Activated T-helper 1 cell treated with anti-CD3 and anti-CD28 coated beads, Interleukin-12 subunit alpha, Interleukin-12 subunit beta, Interleukin-2, Interleukin-4 antibody, amounts not matched to agents 30 ng/mL and 10 ng/mL and 1 ng/mL, durations not matched to agents 14 hours and 24 hours and 36 hours (primary cell): Measurements from ENCODE around the gene SLC16A6. TPM values are rescaled to one million over a fixed set of nuclear protein-coding genes. Genes with fewer than 3 reads are reported as not detected.
A peak's percentile ranks its signal among the peaks of the same experiment; 100 is the strongest.
"Not testable (repeated sequence)": the region's sequence is repeated elsewhere in the genome, so short reads cannot be mapped to it uniquely, and the experiment has no call there.

Experiments used
- DNase-seq: peaks from one replicate; pipeline ENCODE4 v3.0.0; 2021; ENCODE audit warnings: low spot score
- H3K27ac Mint-ChIP-seq: one replicate; pipeline ENCODE4 v1.8.0; 2021; ENCODE audit warnings: mild to moderate bottlenecking, mixed read lengths
- H3K27me3 Mint-ChIP-seq: one replicate; pipeline ENCODE4 v1.8.0; 2022; ENCODE audit warnings: mild to moderate bottlenecking, moderate library complexity, mixed read lengths; ENCODE audit not compliant: insufficient read depth
- H3K36me3 Mint-ChIP-seq: one replicate; pipeline ENCODE4 v1.8.0; 2021; ENCODE audit warnings: low read depth, mixed read lengths
- H3K4me1 Mint-ChIP-seq: one replicate; pipeline ENCODE4 v1.8.0; 2021; ENCODE audit warnings: low read depth, mixed read lengths
- H3K4me3 Mint-ChIP-seq: one replicate; pipeline ENCODE4 v1.8.0; 2021; ENCODE audit warnings: mild to moderate bottlenecking, moderate library complexity, mixed read lengths
- H3K9me3 Mint-ChIP-seq: one replicate; pipeline ENCODE4 v1.8.0; 2021; ENCODE audit warnings: mixed read lengths
- intact Hi-C: fragments of 100-400 bp; cut with micrococcal nuclease; formaldehyde crosslinking; loops from one replicate; pipeline ENCODE4 v1.15.1; 2024
- total RNA-seq: library from RNA; stranded (reverse); gene quantifications from 2 replicates; pipeline ENCODE4 v1.2.3, GENCODE V29; 2022

The SLC16A6 gene
- total RNA-seq, 1 donor from 2014 or later: 3.0 TPM

DNA sequence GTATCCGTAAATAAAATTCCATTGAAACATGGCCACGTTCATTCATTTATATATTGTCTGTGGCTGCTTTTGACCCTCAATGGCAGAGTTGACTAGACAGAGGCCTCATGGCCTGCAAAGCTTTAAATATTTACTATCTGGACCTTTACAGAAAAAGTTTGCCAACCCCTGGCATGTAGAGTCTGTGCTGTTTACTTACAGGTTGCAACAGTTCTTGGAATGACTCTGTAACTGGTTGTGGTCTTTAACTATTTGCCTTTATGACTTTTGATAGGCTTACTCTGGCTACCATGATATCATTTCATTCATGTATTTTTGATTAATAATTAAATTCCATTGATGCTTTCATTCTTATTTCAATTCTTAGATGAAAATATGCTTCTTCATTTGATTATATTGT, 25.1 kb downstream of the SLC16A6 start:
- DNase-seq, H3K27ac Mint-ChIP-seq, H3K9me3 Mint-ChIP-seq, H3K4me3 Mint-ChIP-seq, intact Hi-C loops, H3K27me3 Mint-ChIP-seq, H3K36me3 Mint-ChIP-seq: not testable (repeated sequence)
- peaks cover 18% of the 10 kb centered on the region for H3K4me1 Mint-ChIP-seq

DNA sequence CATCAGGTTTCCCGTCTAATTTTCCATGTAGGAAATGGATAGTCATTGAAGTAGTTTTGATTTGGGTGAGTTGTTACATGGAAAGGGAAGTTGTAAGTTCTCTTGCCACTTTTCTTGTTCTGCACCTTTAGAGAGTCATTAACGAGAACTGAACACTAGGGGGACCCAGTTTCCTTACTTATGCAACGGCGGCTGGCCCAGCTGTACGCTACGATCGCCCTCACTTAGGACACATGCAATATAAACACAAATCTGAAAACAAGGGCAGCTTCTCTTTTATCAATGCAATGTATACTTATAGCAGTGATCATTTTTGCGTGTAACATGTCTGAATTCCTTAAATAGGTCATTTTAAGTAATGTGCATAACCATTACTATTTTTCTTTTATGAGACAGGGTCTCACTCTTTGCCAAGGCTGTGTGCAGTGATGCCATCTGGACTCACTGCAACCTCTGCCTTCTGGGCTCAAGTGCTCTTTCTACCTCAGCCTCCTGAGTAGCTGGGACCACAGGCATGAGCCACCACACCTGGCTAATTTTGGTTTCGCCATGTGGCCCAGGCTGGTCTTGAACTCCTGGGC, 27.7 kb downstream of the SLC16A6 start:
- not testable (repeated sequence) for H3K27me3 Mint-ChIP-seq, H3K4me3 Mint-ChIP-seq, H3K27ac Mint-ChIP-seq, H3K9me3 Mint-ChIP-seq, H3K36me3 Mint-ChIP-seq
- peaks cover 34% of the 10 kb centered on the region for H3K4me1 Mint-ChIP-seq
- DNase-seq: peak; percentile 24
- intact Hi-C loops: loop anchor here (1.0 to 2.0 kb wide), 4 partner anchors 28 to 200 kb away; partner anchors contain the start of genes ARSG and SLC16A6

DNA sequence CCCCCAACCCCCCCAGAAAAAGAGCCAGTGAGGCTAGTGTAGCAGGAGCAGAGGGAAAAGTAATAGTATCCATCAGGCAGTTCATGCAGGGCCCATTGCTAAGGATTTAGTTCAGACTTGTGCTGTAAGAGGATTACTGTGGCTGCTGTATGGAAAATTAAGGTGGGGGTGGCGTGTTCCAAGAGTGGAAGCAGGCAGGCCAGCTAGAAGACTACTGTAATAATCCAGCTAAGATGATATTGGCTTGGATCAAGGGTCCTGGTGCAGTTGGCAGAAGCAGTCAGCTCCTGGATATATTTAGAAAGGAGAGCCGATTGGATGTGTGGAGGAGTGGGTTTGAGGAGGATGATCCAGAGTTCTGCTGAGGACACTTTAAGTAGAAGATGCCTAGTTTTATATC, 28.5 kb downstream of the SLC16A6 start:
- intact Hi-C loops: loop anchor here (2.0 kb wide), 2 partner anchors 28 to 136 kb away; partner anchors contain the start of genes ARSG and SLC16A6
- H3K36me3 Mint-ChIP-seq, H3K27me3 Mint-ChIP-seq, DNase-seq, H3K4me3 Mint-ChIP-seq, H3K9me3 Mint-ChIP-seq, H3K27ac Mint-ChIP-seq: not testable (repeated sequence)
- peaks cover 38% of the 10 kb centered on the region for H3K4me1 Mint-ChIP-seq

DNA sequence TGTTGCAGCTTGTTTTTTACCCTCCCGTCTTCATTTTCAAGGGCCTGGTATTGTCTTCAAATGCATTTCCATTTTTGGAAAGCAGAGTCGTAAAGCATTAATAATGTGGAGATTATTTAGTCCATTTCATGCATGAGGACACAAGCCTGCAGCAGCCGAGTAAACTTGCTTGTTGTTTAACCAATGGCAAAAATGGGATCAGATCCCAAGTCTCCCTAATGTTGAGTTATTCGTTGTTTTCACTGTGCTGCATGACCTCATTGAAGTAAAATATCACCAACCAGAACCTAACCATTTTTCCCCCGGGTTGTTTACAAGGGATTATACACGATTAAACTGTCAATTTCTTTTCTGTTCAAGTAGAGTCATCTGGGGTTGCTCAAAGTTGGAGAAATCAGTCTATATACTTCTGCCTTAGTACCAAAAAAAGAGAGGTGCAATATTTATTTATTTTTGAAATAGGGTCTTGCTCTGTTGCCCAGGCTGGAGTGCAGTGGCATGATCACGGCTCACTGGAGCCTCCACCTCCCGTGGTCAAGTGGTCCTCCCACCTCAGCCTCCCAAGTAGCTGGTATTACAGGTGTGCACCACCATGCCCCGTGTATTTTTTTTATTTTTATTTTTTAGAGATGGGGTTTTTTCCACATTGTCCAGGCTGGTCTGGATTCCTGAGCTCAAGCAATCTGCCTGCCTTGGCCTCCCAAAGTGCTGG, 30.7 kb downstream of the SLC16A6 start:
- DNase-seq: no peak
- H3K9me3 Mint-ChIP-seq: no peaks in the 10 kb centered on the region
- H3K36me3 Mint-ChIP-seq: peaks cover 24% of the 10 kb centered on the region
- no peaks in the 10 kb centered on the region for H3K27me3 Mint-ChIP-seq
- H3K4me1 Mint-ChIP-seq: peaks cover 58% of the 10 kb centered on the region
- H3K27ac Mint-ChIP-seq: no peak overlapping the region
- intact Hi-C loops: no loop called here
- H3K4me3 Mint-ChIP-seq: peak overlapping the region; percentile 80

DNA sequence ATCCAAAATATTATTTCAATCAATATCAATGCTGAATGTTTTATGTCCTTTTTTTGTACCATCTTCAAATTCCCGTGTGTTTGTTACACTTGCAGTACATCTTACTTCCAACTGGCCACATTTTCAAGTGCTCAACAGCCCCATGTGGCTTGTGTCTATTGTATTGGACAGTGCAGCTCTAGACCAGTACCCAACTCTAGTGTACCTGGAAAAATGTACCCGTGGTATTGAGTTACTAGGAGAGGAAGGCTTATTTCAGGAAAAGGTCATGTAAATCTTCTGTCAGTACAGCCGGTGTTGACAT, 31.3 kb downstream of the SLC16A6 start:
- H3K27me3 Mint-ChIP-seq, H3K9me3 Mint-ChIP-seq, DNase-seq: not testable (repeated sequence)
- intact Hi-C loops: loop anchor here (2.0 kb wide), 1 partner anchor 53 kb away; no protein-coding TSS in a partner anchor
- peaks cover 64% of the 10 kb centered on the region for H3K4me1 Mint-ChIP-seq
- H3K27ac Mint-ChIP-seq: peak overlapping the region; percentile 80
- H3K36me3 Mint-ChIP-seq: peaks cover 28% of the 10 kb centered on the region
- H3K4me3 Mint-ChIP-seq: peak overlapping the region; percentile 80

DNA sequence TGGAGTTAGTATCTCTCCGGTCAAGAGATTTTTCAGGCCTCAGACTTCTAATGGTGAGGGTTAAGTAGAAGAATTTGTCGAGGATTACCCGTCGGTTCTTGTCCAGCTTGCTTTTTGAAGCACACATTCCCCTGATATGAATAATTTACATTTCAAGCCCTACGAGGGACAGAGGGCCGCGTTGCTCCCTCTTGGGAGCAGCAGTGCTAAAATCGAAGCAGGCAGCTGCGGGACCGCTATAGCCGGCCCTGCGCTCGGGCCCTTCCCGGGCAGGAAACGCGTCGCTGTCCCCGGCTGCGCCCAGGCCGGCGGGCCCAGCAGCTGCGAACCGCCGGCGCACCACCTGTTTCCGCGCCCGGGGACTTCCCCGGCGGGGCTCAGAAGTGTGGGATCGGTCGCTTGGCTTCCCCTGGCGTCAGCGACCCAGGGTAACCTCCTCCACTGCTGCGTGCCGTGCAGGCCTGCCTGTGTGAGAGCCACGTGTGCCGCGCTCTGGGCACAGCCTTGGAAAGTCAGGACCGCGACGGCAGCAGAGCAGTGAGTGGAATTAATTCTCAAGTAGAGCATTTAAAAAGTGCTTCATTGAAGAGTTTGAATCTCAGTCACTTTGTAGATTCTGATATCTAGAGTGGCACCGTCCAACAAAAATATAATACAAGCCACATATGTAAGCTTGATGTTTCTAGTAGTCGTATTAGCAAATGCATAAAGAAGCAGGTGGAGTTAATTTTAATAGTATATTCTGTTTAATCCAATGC, 31.9 kb downstream of the SLC16A6 start:
- peak; percentile 78 for DNase-seq
- Mint-ChIP-seq H3K4me1 (peaks cover 69% of the 10 kb centered on the region), H3K4me3 (peak overlapping the region; percentile 80), H3K27ac (peak overlapping the region; percentile 89), H3K36me3 (peaks cover 29% of the 10 kb centered on the region)
- H3K27me3 Mint-ChIP-seq, H3K9me3 Mint-ChIP-seq: not testable (repeated sequence)
- intact Hi-C loops: loop anchor here (1.0 to 2.0 kb wide), 4 partner anchors 12 to 201 kb away; no protein-coding TSS in a partner anchor

DNA sequence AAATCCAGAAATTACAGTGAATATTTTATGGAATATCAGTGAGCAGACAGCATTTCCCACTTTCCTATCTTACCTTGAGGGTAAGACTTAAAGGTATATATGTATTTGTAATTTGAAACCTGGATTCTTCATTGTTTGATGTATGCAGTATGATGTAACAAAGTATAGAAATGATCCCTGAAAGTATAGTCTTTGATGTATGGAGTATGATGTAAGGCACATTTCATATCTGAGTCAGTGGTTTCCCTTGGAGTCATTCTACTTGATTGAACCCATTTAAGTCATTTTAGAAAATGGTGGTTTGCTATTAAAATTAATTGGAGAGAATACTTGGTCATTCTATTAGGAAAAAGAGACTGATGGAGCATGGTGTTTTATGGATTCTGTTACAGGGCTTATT, 33.0 kb downstream of the SLC16A6 start:
- no peak for DNase-seq
- peaks cover 76% of the 10 kb centered on the region for H3K4me1 Mint-ChIP-seq
- H3K36me3 Mint-ChIP-seq: peaks cover 37% of the 10 kb centered on the region
- no peaks in the 10 kb centered on the region for H3K9me3 Mint-ChIP-seq
- H3K27ac Mint-ChIP-seq: peak overlapping the region; percentile 69
- H3K27me3 Mint-ChIP-seq: no peaks in the 10 kb centered on the region
- peak overlapping the region; percentile 47 for H3K4me3 Mint-ChIP-seq
- intact Hi-C loops: loop anchor here (1.0 to 2.0 kb wide), 4 partner anchors 11 to 202 kb away; no protein-coding TSS in a partner anchor

DNA sequence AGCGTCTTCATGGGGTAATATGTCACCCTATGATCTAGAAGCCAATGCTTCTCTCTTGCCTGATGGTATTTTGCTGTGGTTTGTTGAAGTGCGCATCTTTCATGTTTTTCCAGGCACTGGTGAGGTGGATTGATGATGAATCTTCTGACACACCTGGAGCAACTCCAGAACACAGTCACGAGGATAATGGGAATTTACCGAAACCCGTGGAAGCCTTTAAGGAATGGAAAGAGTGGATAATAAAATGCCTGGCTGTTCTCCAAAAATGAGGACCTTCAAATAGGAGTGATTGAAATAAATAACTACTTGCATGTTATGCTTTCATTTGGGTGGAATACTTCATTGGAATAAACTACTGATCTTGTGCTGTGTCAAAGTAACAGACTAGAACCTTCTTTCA, 34.2 kb downstream of the SLC16A6 start:
- H3K36me3 Mint-ChIP-seq: peaks cover 47% of the 10 kb centered on the region
- H3K9me3 Mint-ChIP-seq, intact Hi-C loops, DNase-seq, H3K27me3 Mint-ChIP-seq: not testable (repeated sequence)
- H3K4me3 Mint-ChIP-seq: peak overlapping the region; percentile 13
- peak overlapping the region; percentile 13 for H3K27ac Mint-ChIP-seq
- peaks cover 73% of the 10 kb centered on the region for H3K4me1 Mint-ChIP-seq

DNA sequence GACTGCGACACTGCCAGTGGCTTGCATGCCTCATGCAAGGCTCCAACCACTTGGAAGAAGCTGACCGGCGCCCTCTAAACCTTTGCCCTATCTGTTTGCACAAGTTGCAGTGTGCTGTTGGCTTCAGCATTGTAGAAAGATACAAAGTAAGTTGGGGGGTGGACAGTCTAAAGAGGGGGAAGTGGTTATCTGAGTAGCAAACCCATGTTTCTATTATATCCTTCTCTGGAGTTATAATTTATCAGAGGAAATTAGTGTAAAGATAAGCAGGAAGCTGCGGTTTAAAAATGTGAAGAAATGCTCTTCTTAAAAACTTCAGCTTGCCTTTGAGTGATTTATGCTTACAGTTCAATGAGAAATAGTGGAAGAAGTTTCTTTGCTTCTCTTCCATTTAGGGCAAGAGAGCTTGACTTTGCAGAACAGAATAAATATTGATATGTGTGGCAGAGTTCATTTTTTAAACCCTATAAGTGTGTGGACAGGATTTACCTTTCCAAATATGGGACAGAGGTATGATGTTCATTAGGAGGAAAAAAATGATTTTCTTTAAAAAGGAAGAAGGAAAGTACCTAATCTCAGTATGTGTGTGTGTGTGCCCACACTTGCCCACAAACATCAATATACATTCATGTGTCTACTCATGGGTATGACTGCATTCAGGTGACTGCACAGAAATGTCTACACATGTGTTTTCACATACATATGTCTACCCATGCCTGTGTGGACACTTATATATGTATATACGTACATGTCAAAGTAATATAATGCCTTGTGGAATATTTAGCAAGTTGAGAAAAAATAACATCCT, 35.0 kb downstream of the SLC16A6 start:
- DNase-seq: no peak
- H3K27ac Mint-ChIP-seq: peak overlapping the region; percentile 63
- H3K4me1 Mint-ChIP-seq: peaks cover 75% of the 10 kb centered on the region
- peaks cover 50% of the 10 kb centered on the region for H3K36me3 Mint-ChIP-seq
- H3K4me3 Mint-ChIP-seq: no peak overlapping the region
- intact Hi-C loops: no loop called here
- H3K27me3 Mint-ChIP-seq: no peaks in the 10 kb centered on the region
- no peaks in the 10 kb centered on the region for H3K9me3 Mint-ChIP-seq

DNA sequence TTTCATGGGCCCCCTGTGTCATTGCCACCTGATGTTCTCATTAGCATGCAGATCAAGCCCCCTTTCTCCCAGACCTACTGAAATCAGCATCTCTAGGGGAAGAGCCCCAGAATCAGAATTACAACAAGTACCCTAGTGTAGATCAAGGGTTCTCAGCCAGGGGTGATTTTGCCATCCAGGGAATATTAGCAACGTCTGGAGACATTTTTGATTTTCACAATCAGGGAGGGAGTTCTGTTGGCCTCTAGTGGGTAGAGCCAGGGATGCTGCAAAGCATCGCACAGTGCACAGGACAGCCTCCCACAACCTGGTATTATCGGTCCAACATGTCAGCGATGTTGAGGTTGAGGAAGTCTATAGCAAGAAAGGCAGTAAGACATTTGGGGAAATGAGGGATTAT, 35.8 kb downstream of the SLC16A6 start:
- Mint-ChIP-seq H3K4me1 (peaks cover 76% of the 10 kb centered on the region), H3K4me3 (no peak overlapping the region), H3K27me3 (no peaks in the 10 kb centered on the region), H3K36me3 (peaks cover 52% of the 10 kb centered on the region), H3K27ac (peak overlapping the region; percentile 63), H3K9me3 (no peaks in the 10 kb centered on the region)
- DNase-seq: no peak
- intact Hi-C loops: no loop called here

DNA sequence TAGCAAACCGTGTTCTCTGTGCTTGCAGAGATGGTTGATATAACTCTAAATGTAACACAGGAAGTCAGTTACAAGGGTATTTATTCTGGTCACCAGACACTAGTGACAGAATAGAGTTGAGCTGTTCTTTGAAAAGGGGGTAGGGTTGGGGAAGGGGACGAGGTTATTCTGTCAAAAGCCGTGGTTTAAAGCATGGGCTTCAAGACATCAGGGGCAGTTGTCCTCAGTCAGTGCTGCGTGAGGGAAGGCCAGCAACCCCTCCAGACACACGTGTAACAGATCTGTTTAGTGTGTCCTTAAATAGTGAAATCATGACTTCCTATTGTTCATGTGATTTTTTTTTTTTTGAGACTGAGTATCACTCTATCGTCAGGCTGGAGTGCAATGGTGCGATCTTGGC, 37.5 kb downstream of the SLC16A6 start:
- H3K36me3 Mint-ChIP-seq: peaks cover 56% of the 10 kb centered on the region
- H3K27ac Mint-ChIP-seq: peak overlapping the region; percentile 78
- H3K9me3 Mint-ChIP-seq, intact Hi-C loops, H3K27me3 Mint-ChIP-seq, DNase-seq: not testable (repeated sequence)
- peak overlapping the region; percentile 11 for H3K4me3 Mint-ChIP-seq
- H3K4me1 Mint-ChIP-seq: peaks cover 82% of the 10 kb centered on the region

DNA sequence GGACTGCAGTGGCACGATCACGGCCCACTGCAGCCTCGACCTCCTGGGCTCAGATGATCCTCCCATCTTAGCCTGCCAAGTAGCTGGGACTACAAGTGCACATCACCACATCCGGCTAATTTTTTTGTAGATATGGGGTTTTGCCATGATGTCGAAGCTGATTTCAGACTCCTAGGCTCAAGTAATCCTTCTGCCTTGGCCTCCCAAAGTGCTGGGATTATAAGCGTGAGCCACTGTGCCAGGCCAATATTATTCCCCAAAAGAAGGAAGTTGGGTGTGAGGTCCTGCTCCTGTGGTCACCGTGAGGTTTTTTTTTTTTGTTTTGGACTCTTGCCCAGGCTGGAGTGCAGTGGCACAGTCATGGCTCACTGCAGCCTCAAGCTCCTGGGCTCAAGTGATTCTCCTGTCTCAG, 41.6 kb downstream of the SLC16A6 start:
- Mint-ChIP-seq H3K36me3 (peaks cover 35% of the 10 kb centered on the region), H3K4me1 (peaks cover 64% of the 10 kb centered on the region), H3K27ac (peak overlapping the region; percentile 96), H3K9me3 (no peaks in the 10 kb centered on the region), H3K27me3 (no peaks in the 10 kb centered on the region), H3K4me3 (peak overlapping the region; percentile 88)
- intact Hi-C loops: loop anchor here (2.0 to 10.0 kb wide), 6 partner anchors 41 to 425 kb away; partner anchors contain the start of genes ARSG, BPTF, PRKAR1A and SLC16A6
- no peak for DNase-seq
